ENCODE data around the gene MARCHF6. TPM values are rescaled to one million over a fixed set of nuclear protein-coding genes. Genes with fewer than 3 reads are reported as not detected.

The MARCHF6 gene
- total and polyA plus RNA-seq, 9 of the 15 experiments (the other 6 are each of a cell fraction or from before 2014, with no cell fraction given), result 74.1 to 456 (median 116) TPM

DNA sequence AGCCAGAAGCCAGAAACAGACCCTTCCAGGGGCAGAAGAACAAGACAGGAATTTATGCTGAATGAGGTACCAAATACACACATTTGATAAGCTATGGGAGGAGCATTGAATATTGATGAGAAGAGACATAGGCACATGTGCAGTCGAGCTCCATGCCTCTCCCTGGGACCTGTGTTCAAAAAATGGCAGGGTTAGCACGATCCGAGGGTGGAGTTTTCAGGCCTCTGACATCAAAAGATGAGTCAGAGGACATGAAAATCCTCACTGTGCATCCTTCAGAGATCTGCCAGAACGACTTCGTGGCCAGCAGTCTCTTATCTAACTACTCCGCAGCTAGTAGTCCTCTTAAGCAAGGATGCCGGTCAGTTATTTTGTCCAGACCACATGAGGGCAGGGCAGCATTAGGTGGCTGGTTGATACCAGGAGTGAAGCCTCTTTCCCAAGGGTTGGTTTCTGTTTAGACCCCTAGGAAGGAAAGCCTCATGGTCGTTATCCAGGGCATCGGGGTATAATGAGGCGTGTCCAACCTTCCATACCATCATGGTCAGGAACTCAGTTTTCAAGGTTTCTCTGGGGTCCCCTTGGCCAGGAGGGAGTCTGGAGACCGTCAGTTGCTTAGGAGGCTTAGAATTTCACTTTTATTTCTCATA, 34.2 kb upstream of the MARCHF6 start (continued):
- TF ChIP-seq, protein P1, sequence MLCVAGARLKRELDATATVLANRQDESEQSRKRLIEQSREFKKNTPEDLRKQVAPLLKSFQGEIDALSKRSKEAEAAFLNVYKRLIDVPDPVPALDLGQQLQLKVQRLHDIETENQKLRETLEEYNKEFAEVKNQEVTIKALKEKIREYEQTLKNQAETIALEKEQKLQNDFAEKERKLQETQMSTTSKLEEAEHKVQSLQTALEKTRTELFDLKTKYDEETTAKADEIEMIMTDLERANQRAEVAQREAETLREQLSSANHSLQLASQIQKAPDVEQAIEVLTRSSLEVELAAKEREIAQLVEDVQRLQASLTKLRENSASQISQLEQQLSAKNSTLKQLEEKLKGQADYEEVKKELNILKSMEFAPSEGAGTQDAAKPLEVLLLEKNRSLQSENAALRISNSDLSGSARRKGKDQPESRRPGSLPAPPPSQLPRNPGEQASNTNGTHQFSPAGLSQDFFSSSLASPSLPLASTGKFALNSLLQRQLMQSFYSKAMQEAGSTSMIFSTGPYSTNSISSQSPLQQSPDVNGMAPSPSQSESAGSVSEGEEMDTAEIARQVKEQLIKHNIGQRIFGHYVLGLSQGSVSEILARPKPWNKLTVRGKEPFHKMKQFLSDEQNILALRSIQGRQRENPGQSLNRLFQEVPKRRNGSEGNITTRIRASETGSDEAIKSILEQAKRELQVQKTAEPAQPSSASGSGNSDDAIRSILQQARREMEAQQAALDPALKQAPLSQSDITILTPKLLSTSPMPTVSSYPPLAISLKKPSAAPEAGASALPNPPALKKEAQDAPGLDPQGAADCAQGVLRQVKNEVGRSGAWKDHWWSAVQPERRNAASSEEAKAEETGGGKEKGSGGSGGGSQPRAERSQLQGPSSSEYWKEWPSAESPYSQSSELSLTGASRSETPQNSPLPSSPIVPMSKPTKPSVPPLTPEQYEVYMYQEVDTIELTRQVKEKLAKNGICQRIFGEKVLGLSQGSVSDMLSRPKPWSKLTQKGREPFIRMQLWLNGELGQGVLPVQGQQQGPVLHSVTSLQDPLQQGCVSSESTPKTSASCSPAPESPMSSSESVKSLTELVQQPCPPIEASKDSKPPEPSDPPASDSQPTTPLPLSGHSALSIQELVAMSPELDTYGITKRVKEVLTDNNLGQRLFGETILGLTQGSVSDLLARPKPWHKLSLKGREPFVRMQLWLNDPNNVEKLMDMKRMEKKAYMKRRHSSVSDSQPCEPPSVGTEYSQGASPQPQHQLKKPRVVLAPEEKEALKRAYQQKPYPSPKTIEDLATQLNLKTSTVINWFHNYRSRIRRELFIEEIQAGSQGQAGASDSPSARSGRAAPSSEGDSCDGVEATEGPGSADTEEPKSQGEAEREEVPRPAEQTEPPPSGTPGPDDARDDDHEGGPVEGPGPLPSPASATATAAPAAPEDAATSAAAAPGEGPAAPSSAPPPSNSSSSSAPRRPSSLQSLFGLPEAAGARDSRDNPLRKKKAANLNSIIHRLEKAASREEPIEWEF (CRISPR knock-in tag; IDR thresholded peaks at IDR 0.05), result peak; percentile 42; the same call in 1 of the 2 replicates
- TF ChIP-seq RAD21 (CRISPR knock-in tag; conservative IDR thresholded peaks at IDR 0.05 in 1 of 2, IDR thresholded peaks at IDR 0.05 in 1 of 2) (peak; percentile 83 to 92), MEIS2 (IDR thresholded peaks at IDR 0.05; ENCODE audit: partially characterized antibody) (peak; percentile 52), DMBX1 (CRISPR knock-in tag; IDR thresholded peaks at IDR 0.05; ENCODE audit: borderline replicate concordance) (peak; percentile 58), ETV6 (IDR thresholded peaks at IDR 0.05; ENCODE audit: borderline replicate concordance in 1 of 2, low read depth in 2 of 2, low read length in 1 of 2) (0 out of 4 replicates have a peak, but pooled peaks of 1 of the 2 experiments have one; percentile 29), ETV6 (CRISPR knock-in tag; IDR thresholded peaks at IDR 0.05; ENCODE audit: borderline replicate concordance) (no peak), GATA2 (CRISPR knock-in tag; IDR thresholded peaks at IDR 0.05) (peak; percentile 87), GATAD2B (IDR thresholded peaks at IDR 0.05; ENCODE audit: borderline replicate concordance) (no peak), SMARCB1 (IDR thresholded peaks at IDR 0.05; ENCODE audit: insufficient read length, low read depth) (no peak), KLF16 (IDR thresholded peaks at IDR 0.05) (peak; percentile 42; the same call in 1 of the 2 replicates), ZNF431 (CRISPR knock-in tag; IDR thresholded peaks at IDR 0.05) (0 out of 2 replicates have a peak, but pooled peaks have one; percentile 14), TBP (optimal IDR thresholded peaks at IDR 0.05; ENCODE audit: low read depth, low read length) (peak; percentile 66), ZNF766 (CRISPR knock-in tag; conservative IDR thresholded peaks at IDR 0.05) (0 out of 2 replicates have a peak, but pooled peaks have one; percentile 56)
- TF ChIP-seq, protein P2, sequence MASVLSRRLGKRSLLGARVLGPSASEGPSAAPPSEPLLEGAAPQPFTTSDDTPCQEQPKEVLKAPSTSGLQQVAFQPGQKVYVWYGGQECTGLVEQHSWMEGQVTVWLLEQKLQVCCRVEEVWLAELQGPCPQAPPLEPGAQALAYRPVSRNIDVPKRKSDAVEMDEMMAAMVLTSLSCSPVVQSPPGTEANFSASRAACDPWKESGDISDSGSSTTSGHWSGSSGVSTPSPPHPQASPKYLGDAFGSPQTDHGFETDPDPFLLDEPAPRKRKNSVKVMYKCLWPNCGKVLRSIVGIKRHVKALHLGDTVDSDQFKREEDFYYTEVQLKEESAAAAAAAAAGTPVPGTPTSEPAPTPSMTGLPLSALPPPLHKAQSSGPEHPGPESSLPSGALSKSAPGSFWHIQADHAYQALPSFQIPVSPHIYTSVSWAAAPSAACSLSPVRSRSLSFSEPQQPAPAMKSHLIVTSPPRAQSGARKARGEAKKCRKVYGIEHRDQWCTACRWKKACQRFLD (CRISPR knock-in tag; IDR thresholded peaks at IDR 0.05), result peak; percentile 46; the same call in 1 of the 2 replicates
- TF ChIP-seq, protein P3, sequence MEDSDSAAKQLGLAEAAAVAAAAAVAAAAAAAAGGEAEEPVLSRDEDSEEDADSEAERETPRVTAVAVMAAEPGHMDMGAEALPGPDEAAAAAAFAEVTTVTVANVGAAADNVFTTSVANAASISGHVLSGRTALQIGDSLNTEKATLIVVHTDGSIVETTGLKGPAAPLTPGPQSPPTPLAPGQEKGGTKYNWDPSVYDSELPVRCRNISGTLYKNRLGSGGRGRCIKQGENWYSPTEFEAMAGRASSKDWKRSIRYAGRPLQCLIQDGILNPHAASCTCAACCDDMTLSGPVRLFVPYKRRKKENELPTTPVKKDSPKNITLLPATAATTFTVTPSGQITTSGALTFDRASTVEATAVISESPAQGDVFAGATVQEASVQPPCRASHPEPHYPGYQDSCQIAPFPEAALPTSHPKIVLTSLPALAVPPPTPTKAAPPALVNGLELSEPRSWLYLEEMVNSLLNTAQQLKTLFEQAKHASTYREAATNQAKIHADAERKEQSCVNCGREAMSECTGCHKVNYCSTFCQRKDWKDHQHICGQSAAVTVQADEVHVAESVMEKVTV (CRISPR knock-in tag; IDR thresholded peaks at IDR 0.05), result peak; percentile 81
- TF ChIP-seq, protein P4, sequence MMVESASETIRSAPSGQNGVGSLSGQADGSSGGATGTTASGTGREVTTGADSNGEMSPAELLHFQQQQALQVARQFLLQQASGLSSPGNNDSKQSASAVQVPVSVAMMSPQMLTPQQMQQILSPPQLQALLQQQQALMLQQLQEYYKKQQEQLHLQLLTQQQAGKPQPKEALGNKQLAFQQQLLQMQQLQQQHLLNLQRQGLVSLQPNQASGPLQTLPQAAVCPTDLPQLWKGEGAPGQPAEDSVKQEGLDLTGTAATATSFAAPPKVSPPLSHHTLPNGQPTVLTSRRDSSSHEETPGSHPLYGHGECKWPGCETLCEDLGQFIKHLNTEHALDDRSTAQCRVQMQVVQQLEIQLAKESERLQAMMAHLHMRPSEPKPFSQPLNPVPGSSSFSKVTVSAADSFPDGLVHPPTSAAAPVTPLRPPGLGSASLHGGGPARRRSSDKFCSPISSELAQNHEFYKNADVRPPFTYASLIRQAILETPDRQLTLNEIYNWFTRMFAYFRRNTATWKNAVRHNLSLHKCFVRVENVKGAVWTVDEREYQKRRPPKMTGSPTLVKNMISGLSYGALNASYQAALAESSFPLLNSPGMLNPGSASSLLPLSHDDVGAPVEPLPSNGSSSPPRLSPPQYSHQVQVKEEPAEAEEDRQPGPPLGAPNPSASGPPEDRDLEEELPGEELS (CRISPR knock-in tag; IDR thresholded peaks at IDR 0.05; ENCODE audit: borderline replicate concordance), result no peak
